Neural cell (in vitro differentiated cells): ENCODE measurements around the gene RALGDS.

Experiments used
- CTCF ChIP-seq: fragments of 450-650 bp; IDR thresholded peaks from 2 replicates; pipeline ENCODE4 v1.5.1; 2014; ENCODE audit warnings: antibody characterized with exemption, mild to moderate bottlenecking, moderate library complexity; ENCODE audit not compliant: poor library complexity, severe bottlenecking
- EP300 ChIP-seq: fragments of 450-650 bp; conservative IDR thresholded peaks from 2 replicates; pipeline ENCODE4 v1.6.1; 2014; ENCODE audit warnings: antibody characterized with exemption, mild to moderate bottlenecking, moderate library complexity; ENCODE audit not compliant: poor library complexity, severe bottlenecking
- EZH2 ChIP-seq: fragments of 200-600, 300-800 bp; shearing (Covaris generic), sonication (generic); IDR thresholded peaks from 2 replicates; pipeline ENCODE4 v1.6.1; 2014; ENCODE audit warnings: antibody characterized with exemption, low read length, borderline replicate concordance, mild to moderate bottlenecking; ENCODE audit not compliant: insufficient read depth, poor library complexity, severe bottlenecking
- MXI1 ChIP-seq: fragments of 450-650 bp; conservative IDR thresholded peaks from 2 replicates; pipeline ENCODE4 v1.6.1; 2014; ENCODE audit warnings: antibody characterized with exemption, mild to moderate bottlenecking; ENCODE audit not compliant: poor library complexity, severe bottlenecking
- POLR2AphosphoS5 ChIP-seq: IDR thresholded peaks from 2 replicates; pipeline ENCODE4 v1.6.1; 2012
- RAD21 ChIP-seq: fragments of 450-650 bp; conservative IDR thresholded peaks from 2 replicates; pipeline ENCODE4 v1.6.1; 2014; ENCODE audit warnings: antibody characterized with exemption, mild to moderate bottlenecking, moderate library complexity
- REST ChIP-seq: IDR thresholded peaks from 2 replicates; pipeline ENCODE4 v1.6.1; 2012; ENCODE audit warnings: borderline replicate concordance
- TAF1 ChIP-seq: IDR thresholded peaks from 2 replicates; pipeline ENCODE4 v1.6.1; 2012; ENCODE audit warnings: low read depth

GRCh38 chr9:133086894-133087293 lies 34.1 kb downstream of the RALGDS start:
- TF ChIP-seq EP300 (no peak), CTCF (no peak), TAF1 (no peak), RAD21 (no peak), MXI1 (no peak), EZH2 (no peak), REST (no peak), POLR2AphosphoS5 (no peak)
